ENCODE measurements around the gene CXCL16.
A peak's percentile ranks its signal among the peaks of the same experiment; 100 is the strongest.

Gene CXCL16

DNA sequence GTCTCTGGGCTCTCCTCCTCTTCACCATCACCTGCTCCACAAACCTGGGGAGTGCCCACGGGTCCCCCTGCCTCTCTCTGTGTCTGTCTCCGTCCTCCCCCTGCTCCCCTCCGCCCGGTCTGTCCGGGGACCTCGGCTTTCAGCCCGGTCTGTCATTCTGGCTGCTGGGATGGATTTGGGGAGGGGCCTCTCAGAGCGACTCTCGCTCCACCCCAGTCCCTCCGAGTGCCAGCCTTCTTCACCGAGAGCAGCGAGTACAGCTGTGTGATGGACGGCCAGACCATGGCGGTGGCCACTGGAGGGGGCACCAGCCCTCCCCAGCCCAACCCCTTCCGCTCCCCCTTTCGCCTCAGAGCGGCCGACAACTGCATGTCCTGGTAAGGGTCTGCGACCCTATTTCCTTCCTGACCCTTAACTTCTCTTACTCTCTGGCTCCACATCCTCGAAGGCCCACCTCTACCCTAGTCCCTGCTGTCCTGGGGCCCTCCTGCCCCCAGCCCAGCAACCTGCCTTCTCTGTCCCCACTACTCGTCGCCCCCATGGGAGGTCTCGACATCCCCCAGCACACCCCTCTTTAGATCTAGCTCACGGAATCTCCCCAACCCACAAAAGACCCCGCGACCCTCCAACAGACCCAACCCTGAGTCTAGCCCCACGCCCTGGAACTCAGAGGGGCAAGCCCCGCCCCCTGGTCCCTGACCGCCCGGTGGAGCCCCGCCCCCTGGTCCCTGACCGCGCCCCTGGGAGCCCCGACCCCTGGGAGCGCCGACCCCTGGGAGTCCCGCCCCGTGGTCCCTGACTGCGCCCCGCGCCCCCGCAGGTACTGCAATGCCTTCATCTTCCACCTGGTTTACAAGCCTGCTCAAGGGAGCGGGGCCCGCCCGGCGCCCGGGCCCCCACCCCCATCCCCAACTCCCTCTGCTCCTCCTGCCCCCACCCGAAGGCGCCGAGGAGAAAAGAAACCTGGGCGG lies 5.6 kb upstream of the CXCL16 start:
- Mint-ChIP-seq H3K4me1 (peaks cover 19% of the 10 kb centered on the region), H3K9me3 (peaks cover 5% of the 10 kb centered on the region), H3K4me3 (peak overlapping the region; percentile 74), H3K27ac (no peak overlapping the region), H3K36me3 (ENCODE audit: low read depth) (no peaks in the 10 kb centered on the region), H3K27me3 (ENCODE audit: low read depth, poor library complexity) (peaks cover 100% of the 10 kb centered on the region)
- DNase-seq = peak; percentile 63
- TF ChIP-seq, protein P1, sequence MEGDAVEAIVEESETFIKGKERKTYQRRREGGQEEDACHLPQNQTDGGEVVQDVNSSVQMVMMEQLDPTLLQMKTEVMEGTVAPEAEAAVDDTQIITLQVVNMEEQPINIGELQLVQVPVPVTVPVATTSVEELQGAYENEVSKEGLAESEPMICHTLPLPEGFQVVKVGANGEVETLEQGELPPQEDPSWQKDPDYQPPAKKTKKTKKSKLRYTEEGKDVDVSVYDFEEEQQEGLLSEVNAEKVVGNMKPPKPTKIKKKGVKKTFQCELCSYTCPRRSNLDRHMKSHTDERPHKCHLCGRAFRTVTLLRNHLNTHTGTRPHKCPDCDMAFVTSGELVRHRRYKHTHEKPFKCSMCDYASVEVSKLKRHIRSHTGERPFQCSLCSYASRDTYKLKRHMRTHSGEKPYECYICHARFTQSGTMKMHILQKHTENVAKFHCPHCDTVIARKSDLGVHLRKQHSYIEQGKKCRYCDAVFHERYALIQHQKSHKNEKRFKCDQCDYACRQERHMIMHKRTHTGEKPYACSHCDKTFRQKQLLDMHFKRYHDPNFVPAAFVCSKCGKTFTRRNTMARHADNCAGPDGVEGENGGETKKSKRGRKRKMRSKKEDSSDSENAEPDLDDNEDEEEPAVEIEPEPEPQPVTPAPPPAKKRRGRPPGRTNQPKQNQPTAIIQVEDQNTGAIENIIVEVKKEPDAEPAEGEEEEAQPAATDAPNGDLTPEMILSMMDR (IDR thresholded peaks at IDR 0.05) = no peak

DNA sequence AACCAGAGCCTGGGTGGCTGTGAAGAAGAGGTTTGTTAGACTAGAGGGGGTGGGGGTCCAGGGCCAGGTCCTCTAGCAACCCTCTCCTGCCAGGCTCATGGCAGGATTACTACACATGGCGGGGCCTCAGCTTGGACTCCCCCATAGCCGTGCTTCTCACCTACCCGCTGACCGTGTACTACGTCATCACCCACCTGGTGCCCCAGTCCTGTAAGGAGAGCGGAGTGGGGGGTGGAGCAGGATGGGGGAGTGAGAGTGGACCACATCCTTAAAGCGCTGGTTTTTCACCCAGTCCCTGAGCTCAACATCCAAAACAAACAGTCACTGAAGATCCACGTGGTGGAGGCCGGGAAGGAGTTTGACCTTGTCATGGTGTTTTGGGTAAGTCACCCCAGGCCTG lies 4.2 kb upstream of the CXCL16 start:
- H3K9me3 Mint-ChIP-seq = peaks cover 5% of the 10 kb centered on the region
- H3K27me3 Mint-ChIP-seq (ENCODE audit: low read depth, poor library complexity) = peaks cover 99% of the 10 kb centered on the region
- peaks cover 23% of the 10 kb centered on the region for H3K4me1 Mint-ChIP-seq

DNA sequence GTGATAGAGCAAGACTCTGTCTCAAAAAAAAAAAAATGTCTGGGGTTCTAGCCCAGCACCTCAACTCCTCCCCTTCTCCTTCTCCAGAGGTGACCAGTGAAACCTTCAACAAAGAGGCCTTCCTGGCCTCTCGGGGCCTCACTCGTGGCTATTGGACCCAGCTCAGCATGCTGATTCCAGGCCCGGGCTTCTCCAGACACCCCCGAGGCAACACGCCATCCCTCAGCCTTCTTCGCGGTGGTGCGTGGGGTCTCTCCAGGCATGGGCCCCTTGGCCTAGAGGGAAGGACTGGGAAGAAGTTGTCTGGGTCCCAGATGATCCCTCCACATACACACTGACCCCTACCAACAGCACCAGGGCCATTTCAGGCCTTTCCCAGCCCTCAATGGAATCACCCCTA lies 3.5 kb upstream of the CXCL16 start:
- Mint-ChIP-seq H3K27me3 (ENCODE audit: low read depth, poor library complexity) (peaks cover 99% of the 10 kb centered on the region), H3K9me3 (peaks cover 5% of the 10 kb centered on the region), H3K27ac (no peak overlapping the region), H3K4me1 (peaks cover 29% of the 10 kb centered on the region), H3K36me3 (ENCODE audit: low read depth) (no peaks in the 10 kb centered on the region), H3K4me3 (no peak overlapping the region)
- DNase-seq = no peak
- TF ChIP-seq, protein P1 (IDR thresholded peaks at IDR 0.05) = no peak

More for the DNA sequence above, 4.2 kb upstream of the CXCL16 start:
- H3K4me3 Mint-ChIP-seq = no peak overlapping the region
- TF ChIP-seq, protein P1 (IDR thresholded peaks at IDR 0.05) = no peak
- no peaks in the 10 kb centered on the region for H3K36me3 Mint-ChIP-seq (ENCODE audit: low read depth)
- no peak for DNase-seq
- H3K27ac Mint-ChIP-seq = peak overlapping the region; percentile 74

DNA sequence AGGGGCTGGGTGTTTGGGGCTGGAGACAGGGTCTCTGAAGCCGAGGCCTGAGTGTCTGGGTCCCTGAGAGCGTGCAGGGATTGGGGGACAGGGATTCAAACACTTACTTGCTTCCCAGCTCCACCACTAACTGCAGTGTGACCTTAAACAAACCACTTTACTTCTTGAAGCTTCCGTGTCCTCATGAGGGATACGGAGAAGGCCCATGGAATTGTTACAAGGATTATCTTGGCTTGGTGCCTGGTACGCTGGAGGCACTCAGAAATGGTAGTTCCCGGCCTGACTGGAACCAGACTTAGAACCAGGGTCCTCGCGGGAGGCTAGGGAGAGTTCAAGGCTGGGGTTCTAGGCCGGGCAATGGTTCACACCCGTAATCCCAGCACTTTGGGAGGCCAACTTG lies 2.9 kb upstream of the CXCL16 start:
- peaks cover 31% of the 10 kb centered on the region for H3K4me1 Mint-ChIP-seq
- no peak for DNase-seq
- H3K27me3 Mint-ChIP-seq (ENCODE audit: low read depth, poor library complexity) = peaks cover 99% of the 10 kb centered on the region
- H3K27ac Mint-ChIP-seq = no peak overlapping the region
- peaks cover under 1% of the 10 kb centered on the region for H3K9me3 Mint-ChIP-seq
- H3K36me3 Mint-ChIP-seq (ENCODE audit: low read depth) = no peaks in the 10 kb centered on the region
- TF ChIP-seq, protein P1 (IDR thresholded peaks at IDR 0.05) = no peak
- H3K4me3 Mint-ChIP-seq = no peak overlapping the region

DNA sequence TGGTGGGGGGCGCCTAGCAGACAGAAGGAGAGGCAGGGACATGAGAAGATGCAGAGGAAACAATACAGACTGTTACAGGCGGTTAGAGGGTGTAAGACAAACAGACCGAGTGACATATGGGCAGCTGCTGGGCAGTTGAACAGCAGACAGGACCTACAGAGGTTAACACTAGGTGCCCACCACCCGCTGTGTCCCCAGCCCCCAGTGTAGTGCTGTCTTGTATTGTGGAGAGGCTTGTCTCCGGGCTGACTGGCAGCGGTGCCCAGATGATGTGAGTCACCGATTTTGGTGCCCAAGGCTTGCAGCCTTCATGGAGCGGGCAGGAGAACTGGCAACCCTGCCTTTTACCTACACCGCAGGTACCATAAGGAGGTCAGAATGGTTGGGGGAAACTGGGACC lies 2.4 kb upstream of the CXCL16 start:
- H3K27ac Mint-ChIP-seq = no peak overlapping the region
- no peak for DNase-seq

More for the DNA sequence above, 2.4 kb upstream of the CXCL16 start:
- TF ChIP-seq, protein P1 (IDR thresholded peaks at IDR 0.05) = no peak
- H3K4me3 Mint-ChIP-seq = no peak overlapping the region
- peaks cover 99% of the 10 kb centered on the region for H3K27me3 Mint-ChIP-seq (ENCODE audit: low read depth, poor library complexity)
- H3K9me3 Mint-ChIP-seq = no peaks in the 10 kb centered on the region
- peaks cover 31% of the 10 kb centered on the region for H3K4me1 Mint-ChIP-seq
- H3K36me3 Mint-ChIP-seq (ENCODE audit: low read depth) = no peaks in the 10 kb centered on the region

Measured in nephron progenitor cell (in vitro differentiated cells).